HepG2 (cell line): ENCODE data around the gene MLXIPL. TPM values are rescaled to one million over a fixed set of nuclear protein-coding genes. Genes with fewer than 3 reads are reported as not detected.

Experiments
- ATAC-seq: fragments of 200-7000 bp; cut with Tn5 transposase; 3 replicates; pipeline ENCODE4 v1.9.1; 2020; ENCODE audit warnings: mild to moderate bottlenecking, moderate library complexity
- BruUV-seq: library from RNA; stranded (reverse); fragments of 400-500 nt; replicated peaks from 2 replicates; lab custom pipeline; 2021; lab: Mats Ljungman, UMichigan
- CTCF ChIA-PET: fragments of 300-600 bp; formaldehyde crosslinking; extraction: SDS; loops from one replicate; lab custom pipeline; 2021; ENCODE audit warnings: low total read pairs, inconsistent platforms, low intra/inter-chr PET ratio; lab: Yijun Ruan, JAX
- POLR2A ChIA-PET: fragments of 350-600 bp; sonication (Branson Sonifier 250); formaldehyde crosslinking; loops from one replicate; lab custom pipeline; 2020; ENCODE audit warnings: antibody characterized with exemption, inconsistent platforms; lab: Yijun Ruan, JAX
- DNase-seq: peaks from one replicate; pipeline ENCODE4 v3.0.0-alpha.2; 2015; ENCODE audit warnings: low spot score
- FAIRE-seq: peaks from 3 replicates; lab custom pipeline; 2011; peaks lifted over from hg19 to GRCh38; lab: Jason Lieb, UNC
- H2AFZ ChIP-seq: one replicate; pipeline ENCODE4 v1.6.1; 2011; ENCODE audit warnings: low read length, inconsistent platforms
- H3K27ac ChIP-seq: fragments of 300-600 bp; 3 replicates; pipeline ENCODE4 v1.8.0; 2011; ENCODE audit warnings: mixed run types, mild to moderate bottlenecking, mixed read lengths, low read length, inconsistent platforms; ENCODE audit not compliant: insufficient read depth; ENCODE audit errors: extremely low read length
- H3K27me3 ChIP-seq, 2 experiments: fragments of 200-600 bp in 1 of 2; 2 replicates in 1 of 2; 3 replicates in 1 of 2; pipeline versions ENCODE4 v1.6.0 to v1.8.0; 2011; ENCODE audit warnings: low read length in 2 of 2, mild to moderate bottlenecking in 2 of 2, moderate library complexity in 2 of 2, inconsistent platforms in 1 of 2; ENCODE audit not compliant: insufficient read depth in 2 of 2, control insufficient read depth in 1 of 2
- H3K36me3 ChIP-seq, 2 experiments: fragments of 200-600 bp in 1 of 2; replicated peaks in 1 of 2; 2 replicates in 1 of 2; 3 replicates in 1 of 2; pipeline versions ENCODE4 v1.5.1 to v1.8.0; 2011; ENCODE audit warnings: low read length in 2 of 2, inconsistent platforms in 1 of 2; ENCODE audit not compliant: insufficient read depth in 2 of 2, control insufficient read depth in 1 of 2
- H3K4me1 ChIP-seq: 2 replicates; pipeline ENCODE4 v1.5.1; 2012; ENCODE audit warnings: low read length, inconsistent platforms; ENCODE audit not compliant: insufficient read depth
- H3K4me2 ChIP-seq: 2 replicates; pipeline ENCODE4 v1.6.0; 2011; ENCODE audit warnings: low read depth, low read length, inconsistent platforms
- H3K4me3 ChIP-seq, 3 experiments: fragments of 200-600 bp in 1 of 3; sonication (generic), shearing (Covaris generic) in 1 of 3; replicated peaks in 1 of 3; 2 replicates each; pipeline ENCODE4 v1.5.1; 2011 to 2016; ENCODE audit warnings: low read length in 3 of 3, inconsistent platforms in 2 of 3, low read depth in 2 of 3, mild to moderate bottlenecking in 2 of 3, control low read depth in 1 of 3, mixed read lengths in 1 of 3; ENCODE audit not compliant: insufficient read depth in 1 of 3
- H3K79me2 ChIP-seq: one replicate; pipeline ENCODE4 v1.6.1; 2011; ENCODE audit warnings: low read length, inconsistent platforms; ENCODE audit not compliant: insufficient read depth
- H3K9ac ChIP-seq: 2 replicates; pipeline ENCODE4 v1.6.0; 2011; ENCODE audit warnings: mild to moderate bottlenecking, low read depth, low read length, inconsistent platforms; ENCODE audit not compliant: insufficient read depth
- H3K9me3 ChIP-seq: 2 replicates; pipeline ENCODE4 v1.5.1; 2012; ENCODE audit warnings: mild to moderate bottlenecking, low read length
- H4K20me1 ChIP-seq: 2 replicates; pipeline ENCODE4 v1.6.0; 2011; ENCODE audit warnings: inconsistent platforms, mild to moderate bottlenecking, low read length, moderate library complexity; ENCODE audit not compliant: insufficient read depth
- ARID3A ChIP-seq: IDR thresholded peaks from 2 replicates; pipeline ENCODE4 v1.6.1; 2012; ENCODE audit warnings: low read depth, low read length, improper control_type of control experiment
- DRAP1 ChIP-seq: IDR thresholded peaks from 2 replicates; pipeline ENCODE4 v1.6.1; 2016; ENCODE audit warnings: missing genetic modification reagents, missing compliant biosample characterization
- FOXA1 ChIP-seq, 2 experiments: fragments of 450-650 bp in 1 of 2; sonication (generic) in 1 of 2; formaldehyde crosslinking in 1 of 2; IDR thresholded peaks; 2 replicates each; pipeline versions ENCODE4 v1.4.0 to v1.6.1; 2016 to 2020; ENCODE audit warnings: missing genetic modification reagents in 1 of 2
- FOXP4 ChIP-seq: sonication (generic); formaldehyde crosslinking; IDR thresholded peaks from 2 replicates; pipeline ENCODE4 v1.4.0; 2020; ENCODE audit warnings: missing genetic modification reagents
- GABPB1 ChIP-seq: IDR thresholded peaks from 2 replicates; pipeline ENCODE4 v1.6.1; 2016; ENCODE audit warnings: mild to moderate bottlenecking, missing genetic modification reagents, moderate library complexity, missing compliant biosample characterization
- MED13 ChIP-seq: sonication (generic); formaldehyde crosslinking; IDR thresholded peaks from 2 replicates; pipeline ENCODE4 v1.5.0; 2020; ENCODE audit warnings: missing genetic modification reagents
- NR1H2 ChIP-seq: sonication (generic); formaldehyde crosslinking; IDR thresholded peaks from 2 replicates; pipeline ENCODE4 v1.8.1; 2022; ENCODE audit warnings: low read depth, missing genetic modification reagents, borderline replicate concordance
- PHF8 ChIP-seq: sonication (generic); formaldehyde crosslinking; IDR thresholded peaks from 2 replicates; pipeline ENCODE4 v1.5.0; 2020; ENCODE audit warnings: missing genetic modification reagents
- RFX5 ChIP-seq: IDR thresholded peaks from 2 replicates; pipeline ENCODE4 v1.6.1; 2011; ENCODE audit warnings: low read depth, low read length, improper control_type of control experiment
- SPEN ChIP-seq: sonication (generic); formaldehyde crosslinking; IDR thresholded peaks from 2 replicates; pipeline ENCODE4 v1.5.1; 2020; ENCODE audit warnings: low read depth, mild to moderate bottlenecking, missing genetic modification reagents
- ZFP82 ChIP-seq: sonication (generic); formaldehyde crosslinking; IDR thresholded peaks from 2 replicates; pipeline ENCODE4 v1.5.1; 2020; ENCODE audit warnings: mild to moderate bottlenecking, missing genetic modification reagents, borderline replicate concordance
- ZMAT3 ChIP-seq: sonication (generic); formaldehyde crosslinking; conservative IDR thresholded peaks from 2 replicates; pipeline ENCODE4 v1.7.0; 2021; ENCODE audit warnings: missing genetic modification reagents
- ZNF317 ChIP-seq: sonication (generic); formaldehyde crosslinking; IDR thresholded peaks from 2 replicates; pipeline ENCODE4 v1.5.0; 2020; ENCODE audit warnings: mild to moderate bottlenecking, missing genetic modification reagents
- ZNF335 ChIP-seq: sonication (generic); formaldehyde crosslinking; IDR thresholded peaks from 2 replicates; pipeline ENCODE4 v1.4.0; 2020; ENCODE audit warnings: missing genetic modification reagents
- ZNF496 ChIP-seq: sonication (generic); formaldehyde crosslinking; IDR thresholded peaks from 2 replicates; pipeline ENCODE4 v1.8.1; 2023; ENCODE audit warnings: mild to moderate bottlenecking, moderate library complexity, missing genetic modification reagents; ENCODE audit not compliant: insufficient replicate concordance
- WGBS: methylation state at CpG from one replicate; pipeline ENCODE4 v1.1.6; 2017; ENCODE audit warnings: low lambda C conversion rate; 5-methylcytosine and 5-hydroxymethylcytosine counted together
- in situ Hi-C: cut with HindIII; loops from 2 replicates; pipeline ENCODE4 v1.10.0; 2017; ENCODE audit warnings: low pct_unique_long_range_greater_than_20kb; ENCODE audit not compliant: extremely low pct_ligation_motif_present
- intact Hi-C: fragments of 100-400 bp; cut with micrococcal nuclease; formaldehyde crosslinking; loops from one replicate; pipeline ENCODE4 v1.10.0; 2022; ENCODE audit not compliant: unreplicated experiment
- polyA plus RNA-seq, 8 experiments: library from polyadenylated mRNA; depleted of rRNA in 3 of 8; stranded (reverse) in 7 of 8; unstranded in 1 of 8; fragments of >200 nt; fragmentation: Illumina TruSeq in 4 of 8; extraction: Trizol in 4 of 8; gene quantifications; 2 replicates each; pipeline versions ENCODE4 v1.2.1 to v1.2.3, GENCODE V29; 2011 to 2016; ENCODE audit warnings: low read depth in 4 of 8, missing spikeins in 1 of 8, mixed read lengths in 1 of 8; ENCODE audit not compliant: insufficient read depth in 1 of 8
- total RNA-seq, 5 experiments: library from RNA; depleted of rRNA; stranded (reverse); fragments of >200 nt; fragmentation: Illumina TruSeq; extraction: Trizol; gene quantifications; 2 replicates each; pipeline ENCODE4 v1.2.3, GENCODE V29; 2016; ENCODE audit warnings: low read depth in 1 of 5
- TF ChIP-seq, protein P1 (sequence below): sonication (generic); formaldehyde crosslinking; IDR thresholded peaks from 2 replicates; pipeline ENCODE4 v1.4.0; 2020; ENCODE audit warnings: mild to moderate bottlenecking, missing genetic modification reagents
- TF ChIP-seq, protein P2 (sequence below): sonication (generic); formaldehyde crosslinking; IDR thresholded peaks from 2 replicates; pipeline ENCODE4 v1.8.1; 2023; ENCODE audit warnings: mild to moderate bottlenecking, missing genetic modification reagents, borderline replicate concordance

The MLXIPL gene
- total and polyA plus RNA-seq, 2 of the 13 experiments (the other 11 are each of a cell fraction or from before 2014, with no cell fraction given): 51.6 to 60.1 TPM

DNA sequence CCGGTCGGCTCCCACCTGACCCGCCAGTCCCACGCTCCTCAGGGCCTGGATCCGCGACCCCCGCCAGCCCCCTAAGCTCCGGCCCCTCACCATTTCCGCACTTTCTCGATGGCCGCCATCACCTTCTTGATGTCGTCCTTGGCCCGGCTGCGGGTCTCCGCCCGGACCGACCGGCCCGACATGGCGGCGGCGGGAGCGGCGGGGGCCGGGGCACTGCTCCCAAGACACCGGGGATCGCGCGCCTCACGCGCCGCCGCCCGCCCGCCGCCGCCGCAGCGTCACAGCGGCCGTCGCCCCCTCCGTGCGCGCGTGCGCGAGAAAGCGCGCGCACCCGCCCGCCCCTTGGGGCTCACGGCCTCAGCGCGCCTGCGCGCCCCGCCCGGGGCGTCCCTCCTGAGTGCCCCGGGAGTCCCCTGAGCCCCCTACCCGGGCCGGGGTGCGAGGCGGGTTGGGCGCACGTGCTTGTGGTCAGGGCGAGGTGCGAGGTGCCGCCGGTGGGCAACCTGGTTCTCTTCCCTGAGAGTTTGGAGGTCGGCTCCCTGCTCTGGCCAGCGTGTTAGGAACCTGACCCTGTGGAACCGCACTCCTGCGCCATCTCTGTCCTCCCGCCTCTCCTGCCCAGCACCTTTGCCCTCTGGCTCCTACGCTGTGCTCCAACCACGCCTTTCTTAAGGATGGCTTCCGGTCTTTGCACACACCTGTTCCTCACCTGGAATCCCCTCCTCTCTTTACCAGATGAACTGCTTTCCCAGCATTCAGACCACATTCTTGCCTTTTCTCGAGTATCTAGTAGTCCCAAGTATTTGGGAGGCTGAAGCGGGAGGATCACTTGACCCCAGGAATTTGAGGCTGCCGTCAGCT is 66.7 kb downstream of the MLXIPL start, which contains the start of gene BCL7B (continued):
- TF ChIP-seq ZNF335 (no peak), ZFP82 (CRISPR knock-in tag) (peak; percentile 46; the same call in 1 of the 2 replicates), ZNF317 (CRISPR knock-in tag) (peak; percentile 76), GABPB1 (CRISPR knock-in tag) (peak; percentile 58), SPEN (CRISPR knock-in tag) (peak; percentile 67; the same call in 1 of the 2 replicates), FOXP4 (peak; percentile 37; the same call in 1 of the 2 replicates)
- TF ChIP-seq, all 625 proteins: peak for 374

GRCh38 chr7:73557108-73557396 is 67.3 kb downstream of the MLXIPL start:
- peak; percentile 95 for ATAC-seq
- Histone ChIP-seq H4K20me1 (peaks cover 5% of the 10 kb centered on the region; the same call in 1 of the 2 replicates), H3K4me2 (peak overlapping the region; percentile 89), H3K9ac (peak overlapping the region; percentile 94), H3K27ac (peak overlapping the region; percentile 98), H3K27me3 (no peaks in the 10 kb centered on the region; a peak in 1 of 5 replicates), H3K79me2 (peaks cover 27% of the 10 kb centered on the region), H3K9me3 (no peaks in the 10 kb centered on the region), H3K36me3 (peaks cover 0 to 6% of the 10 kb centered on the region in 2 experiments; a peak in 3 of 5 replicates), H2AFZ (no peak overlapping the region), H3K4me1 (peaks cover 51% of the 10 kb centered on the region), H3K4me3 (peak overlapping the region; percentile 86 to 94 (median 90))
- ChIA-PET CTCF (no interaction called here), POLR2A (interaction anchor here (0.6 to 2.5 kb wide), 6 partner anchors 12 to 159 kb away, joined by 3 to 16 read pairs (median 4); partner anchors contain the start of genes BAZ1B and TBL2)
- DNase-seq: peak; percentile 85
- WGBS: no CpG with 5 or more reads among the region's 36 CpGs
- BruUV-seq: no TSS peak
- FAIRE-seq: no peak
- intact Hi-C loops (loop anchor here (5.0 kb wide), 1 partner anchor 35 kb away; the partner anchor contains the start of gene BAZ1B), in situ Hi-C loops (no loop called here)
- TF ChIP-seq MED13 (CRISPR knock-in tag) (no peak), NR1H2 (CRISPR knock-in tag) (no peak), FOXA1 (IDR thresholded peaks at IDR 0.05) (no peak), FOXA1 (CRISPR knock-in tag; IDR thresholded peaks at IDR 0.05) (no peak), ARID3A (no peak), ZNF496 (CRISPR knock-in tag) (no peak), PHF8 (no peak), ZMAT3 (no peak), DRAP1 (peak; percentile 48; the same call in 1 of the 2 replicates), RFX5 (no peak)
- TF ChIP-seq, protein P1, sequence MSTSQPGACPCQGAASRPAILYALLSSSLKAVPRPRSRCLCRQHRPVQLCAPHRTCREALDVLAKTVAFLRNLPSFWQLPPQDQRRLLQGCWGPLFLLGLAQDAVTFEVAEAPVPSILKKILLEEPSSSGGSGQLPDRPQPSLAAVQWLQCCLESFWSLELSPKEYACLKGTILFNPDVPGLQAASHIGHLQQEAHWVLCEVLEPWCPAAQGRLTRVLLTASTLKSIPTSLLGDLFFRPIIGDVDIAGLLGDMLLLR (CRISPR knock-in tag): no peak
- TF ChIP-seq, protein P2, sequence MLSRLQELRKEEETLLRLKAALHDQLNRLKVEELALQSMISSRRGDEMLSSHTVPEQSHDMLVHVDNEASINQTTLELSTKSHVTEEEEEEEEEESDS (CRISPR knock-in tag): no peak
